HG03159 (cell line): Measurements from ENCODE around the gene OR2A42.
"Not testable (repeated sequence)": the region's sequence is repeated elsewhere in the genome, so short reads cannot be mapped to it uniquely, and the experiment has no call there.

Experiments
- ATAC-seq: cut with Tn5 transposase; IDR thresholded peaks from one replicate; pipeline ENCODE4 v1.9.1; 2021; ENCODE audit warnings: mild to moderate bottlenecking, moderate library complexity; ENCODE audit not compliant: unreplicated experiment

Gene OR2A42

GRCh38 chr7:144226866-144227265 is 12.5 kb downstream of the OR2A42 start:
- ATAC-seq: not testable (repeated sequence)

- ATAC-seq: not testable (repeated sequence)
These were observed 15.7 kb downstream of the OR2A42 start for GRCh38 chr7:144223675-144224074.

GRCh38 chr7:144220531-144220930 is 18.9 kb downstream of the OR2A42 start:
- ATAC-seq: not testable (repeated sequence)

- ATAC-seq: not testable (repeated sequence)
These were observed 20.3 kb downstream of the OR2A42 start for GRCh38 chr7:144219149-144219548.

DNA sequence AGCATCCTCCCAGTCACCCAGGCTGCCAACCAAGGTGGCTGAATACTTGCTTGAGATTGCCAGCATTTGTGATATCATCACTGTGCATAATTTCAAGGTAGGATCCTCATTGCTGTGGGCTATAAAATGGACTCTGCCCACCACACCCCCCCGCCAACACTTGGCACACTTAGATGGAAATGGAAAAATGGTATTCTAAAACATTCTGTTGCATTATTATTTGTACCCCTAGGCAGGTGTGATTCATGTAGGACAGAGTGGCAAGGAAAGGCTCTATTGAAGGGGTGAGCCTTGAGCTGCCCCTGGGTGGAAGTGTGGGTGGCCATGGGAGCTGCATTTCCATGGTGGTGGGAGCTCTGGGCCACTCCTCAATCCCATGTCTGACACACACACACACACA is 20.8 kb downstream of the OR2A42 start:
- ATAC-seq: not testable (repeated sequence)

GRCh38 chr7:144217200-144217599 is 22.2 kb downstream of the OR2A42 start:
- not testable (repeated sequence) for ATAC-seq

- not testable (repeated sequence) for ATAC-seq
These were observed 34.1 kb downstream of the OR2A42 start for GRCh38 chr7:144205306-144205705.

DNA sequence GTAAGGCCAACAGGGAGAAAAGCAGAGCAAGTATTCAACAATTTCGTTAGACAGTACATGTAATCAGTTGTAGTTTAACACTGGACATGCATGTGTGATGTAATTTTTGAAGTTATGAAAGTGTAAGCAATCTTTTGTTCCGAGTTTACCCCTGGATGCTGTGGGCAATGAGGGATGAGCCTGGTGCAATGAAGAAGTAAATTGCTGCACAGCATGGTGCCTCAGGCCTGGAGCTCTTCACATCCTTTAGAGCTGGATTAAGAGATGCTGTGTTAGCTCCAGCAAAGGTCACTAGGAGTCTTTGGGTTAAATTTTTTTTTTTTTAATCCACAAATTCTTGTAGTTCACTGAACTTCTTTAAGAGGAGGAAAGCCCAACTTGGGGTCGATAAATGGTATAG is 36.3 kb downstream of the OR2A42 start:
- not testable (repeated sequence) for ATAC-seq

DNA sequence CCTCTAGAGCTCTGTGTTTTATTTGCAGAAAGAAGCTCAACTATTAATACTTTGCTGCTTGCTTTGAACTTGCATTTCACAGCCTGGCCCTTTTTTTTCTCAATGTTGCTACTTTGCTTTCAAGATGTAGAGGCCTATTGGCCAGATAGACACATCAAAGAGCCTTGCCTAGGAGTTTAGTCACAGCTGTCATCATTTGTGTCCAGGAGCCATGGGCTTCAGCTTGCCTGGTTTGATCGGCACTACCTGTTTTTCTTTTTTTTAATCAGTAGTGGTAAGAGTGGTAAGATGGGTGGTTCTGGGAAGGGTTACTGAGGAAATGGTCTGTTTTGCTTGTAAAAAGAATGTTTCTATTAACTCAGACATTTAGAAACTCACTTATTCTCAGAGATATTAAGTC is 37.4 kb downstream of the OR2A42 start:
- ATAC-seq: not testable (repeated sequence)

- ATAC-seq: not testable (repeated sequence)
These were observed 40.5 kb downstream of the OR2A42 start for GRCh38 chr7:144198934-144199333.

DNA sequence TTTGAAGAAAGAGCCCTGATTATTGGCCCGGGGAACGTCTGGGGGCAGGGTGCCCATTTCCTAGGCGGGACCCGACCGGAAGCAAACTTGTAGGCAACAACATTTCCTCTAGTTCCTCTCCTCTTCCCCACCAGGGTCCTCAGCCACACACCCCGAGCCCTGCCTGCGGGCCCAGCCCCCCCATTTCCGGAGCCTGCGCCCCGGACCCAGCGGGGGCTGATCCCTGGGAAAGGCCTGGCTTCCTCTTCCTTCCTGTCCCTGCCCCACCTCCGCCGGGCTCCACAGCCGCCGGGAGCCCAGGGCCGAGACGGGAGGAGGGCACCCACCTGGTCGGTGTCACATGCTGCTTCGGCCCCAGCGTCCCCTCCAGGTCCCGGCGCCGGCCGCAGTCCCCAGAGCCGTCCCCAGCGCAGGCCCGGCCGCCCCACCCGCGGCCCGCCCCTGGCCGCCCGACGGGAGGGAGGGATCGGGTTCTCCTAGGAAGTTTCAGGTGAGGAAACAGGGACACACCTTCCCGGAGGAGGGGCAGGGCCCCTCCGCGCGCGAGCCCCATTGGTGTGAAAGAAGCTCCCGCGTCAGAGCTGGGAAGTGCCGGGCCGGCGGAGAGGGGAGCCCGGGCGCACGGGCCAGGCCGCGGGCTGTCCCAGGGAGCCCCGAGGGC is 44.1 kb downstream of the OR2A42 start, which contains the start of gene ARHGEF35:
Gene ARHGEF35 (minus strand): TSS at position 622 of the 661 bp plus-strand sequence. CDS start 7,450 bp downstream, outside the sequence.
- peak; percentile 77 for ATAC-seq

DNA sequence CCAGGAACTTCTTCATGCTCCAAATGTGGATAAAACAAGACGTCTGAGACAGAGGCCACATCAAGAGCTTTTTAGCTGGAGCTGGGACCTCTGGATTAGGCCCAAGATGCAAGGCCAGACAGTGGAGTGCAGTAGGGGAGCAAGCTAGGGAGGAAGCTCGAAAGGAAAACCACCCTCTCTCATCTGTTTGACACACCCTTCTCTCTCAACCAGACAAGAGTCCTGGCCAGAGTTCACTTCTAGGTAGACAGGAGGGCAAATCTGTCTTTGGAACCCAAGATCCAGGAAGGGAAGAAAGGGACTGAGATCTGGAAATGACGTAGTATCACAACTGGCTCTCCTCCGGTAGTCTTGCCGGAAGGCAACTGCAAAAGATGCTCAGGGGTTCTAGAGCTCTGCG is 45.0 kb downstream of the OR2A42 start:
- not testable (repeated sequence) for ATAC-seq

DNA sequence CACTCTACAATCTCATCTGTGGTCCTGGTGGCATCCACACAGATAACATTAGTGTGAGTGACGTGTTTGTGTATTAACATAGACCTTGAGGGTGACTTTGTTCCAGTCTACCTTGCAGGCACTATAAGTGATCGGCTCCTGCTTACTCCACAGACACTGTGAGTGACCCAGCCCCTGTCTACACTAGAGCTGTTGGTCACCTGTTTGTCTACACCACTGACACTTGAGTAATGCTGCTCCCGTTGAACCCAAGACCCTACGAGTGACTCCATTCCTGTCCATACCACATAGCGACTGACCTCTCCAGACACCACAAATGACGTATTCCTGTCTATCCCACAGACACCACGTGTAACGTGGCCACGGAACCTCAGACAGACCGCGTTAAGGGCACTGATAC is 45.6 kb downstream of the OR2A42 start:
- ATAC-seq: not testable (repeated sequence)

- not testable (repeated sequence) for ATAC-seq
These were observed 50.7 kb downstream of the OR2A42 start for GRCh38 chr7:144188578-144189171.

- ATAC-seq: not testable (repeated sequence)
These were observed 51.6 kb downstream of the OR2A42 start for GRCh38 chr7:144187848-144188247.

DNA sequence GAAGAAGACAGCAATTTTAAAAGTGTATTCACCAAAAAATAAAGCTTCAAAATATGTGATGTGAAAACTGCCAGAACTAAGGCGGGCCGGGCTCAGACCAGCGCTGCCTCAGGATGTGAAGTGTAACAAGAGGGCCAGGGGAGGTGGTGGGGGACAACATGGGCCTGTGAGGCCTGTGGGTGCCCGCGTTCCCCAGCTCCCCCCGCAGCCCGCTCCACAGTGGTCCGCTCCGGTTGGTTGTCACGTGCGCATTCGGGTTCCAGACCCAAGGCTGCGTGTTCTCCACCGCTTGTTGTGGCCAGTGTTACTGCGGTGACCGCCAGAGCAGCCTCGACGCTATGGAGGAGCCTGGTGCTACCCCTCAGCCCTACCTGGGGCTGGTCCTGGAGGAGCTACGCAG is 56.2 kb downstream of the OR2A42 start, which contains the start of gene CTAGE4:
Gene CTAGE4 (plus strand): TSS at position 301 of the 400 bp plus-strand sequence. CDS start 38 bp downstream, at position 339.
- not testable (repeated sequence) for ATAC-seq

DNA sequence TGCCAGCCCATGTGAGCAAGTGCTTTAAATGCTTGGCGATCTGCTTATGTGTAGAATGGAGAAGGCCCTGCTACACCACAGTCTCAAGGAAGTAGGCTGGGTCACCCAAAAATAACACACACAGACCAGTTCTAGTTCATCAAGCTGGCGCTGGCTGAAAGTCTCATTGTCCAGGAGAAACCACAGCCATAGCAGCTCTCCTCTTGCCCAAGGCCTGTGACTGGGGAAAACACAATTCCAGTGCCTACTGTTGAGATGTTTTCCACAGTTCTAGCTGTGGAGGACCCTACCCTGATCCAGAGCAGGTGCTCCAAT is 60.3 kb downstream of the OR2A42 start:
- peak; percentile 29 for ATAC-seq

DNA sequence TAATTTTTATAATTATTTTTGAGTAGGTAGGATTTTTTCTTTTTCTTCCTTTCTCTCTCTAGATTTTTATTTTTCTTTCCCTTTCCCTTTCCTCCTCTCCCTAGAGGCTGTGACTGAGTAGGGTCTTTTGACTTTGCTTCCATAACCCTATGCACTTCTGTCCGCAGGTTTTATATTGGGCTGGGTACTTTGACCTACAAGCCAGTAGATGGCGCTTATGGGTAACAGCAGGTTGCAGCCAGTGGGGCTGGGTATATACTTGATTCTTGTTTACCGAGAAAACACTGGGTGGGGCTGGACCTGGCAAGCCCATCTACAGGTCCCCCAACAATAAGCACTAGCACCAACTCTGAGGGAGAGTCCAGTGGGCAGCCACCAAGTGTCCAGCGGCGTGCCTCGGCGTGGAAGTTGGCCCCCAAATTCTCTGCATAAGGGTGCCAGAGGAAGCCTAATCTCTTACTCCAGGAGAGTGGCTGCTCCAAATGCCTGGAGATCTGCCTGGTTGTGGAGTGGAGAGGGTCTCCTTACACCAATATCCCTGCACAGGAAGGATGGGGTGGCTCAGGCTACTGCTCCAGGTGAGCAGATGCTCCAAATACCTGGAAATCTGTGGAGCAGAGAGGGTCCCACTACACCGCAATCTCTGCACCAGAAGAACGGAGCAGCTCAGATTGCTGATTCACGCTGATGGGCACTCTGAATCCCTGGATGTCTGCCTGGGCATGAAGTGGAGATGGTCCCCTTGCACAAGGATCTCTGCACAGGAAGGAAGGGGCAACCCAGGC is 60.8 kb downstream of the OR2A42 start:
- peak; percentile 98 for ATAC-seq
